ENCODE data around the gene DOCK10.

DNA sequence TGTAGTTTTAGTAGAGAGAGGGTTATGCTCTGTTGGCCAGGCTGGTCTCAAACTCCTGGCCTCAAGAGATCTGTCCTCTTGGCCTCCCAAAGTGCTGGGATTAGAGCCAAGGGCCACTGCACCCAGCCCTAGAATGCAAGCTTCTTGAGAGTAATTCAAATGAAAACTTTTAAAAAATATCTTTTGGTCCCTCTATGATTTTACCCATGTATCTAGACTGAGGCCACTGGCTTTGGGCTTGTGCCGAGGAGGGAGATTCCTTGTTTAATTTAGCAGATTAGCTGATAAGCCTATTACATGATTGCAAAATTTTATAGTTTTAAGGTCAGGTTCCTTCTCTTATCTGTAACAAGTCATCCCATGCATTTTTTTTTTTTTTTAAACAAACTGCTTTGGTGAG lies 266.6 kb downstream of the DOCK10 start:
- TF ChIP-seq, protein P1, sequence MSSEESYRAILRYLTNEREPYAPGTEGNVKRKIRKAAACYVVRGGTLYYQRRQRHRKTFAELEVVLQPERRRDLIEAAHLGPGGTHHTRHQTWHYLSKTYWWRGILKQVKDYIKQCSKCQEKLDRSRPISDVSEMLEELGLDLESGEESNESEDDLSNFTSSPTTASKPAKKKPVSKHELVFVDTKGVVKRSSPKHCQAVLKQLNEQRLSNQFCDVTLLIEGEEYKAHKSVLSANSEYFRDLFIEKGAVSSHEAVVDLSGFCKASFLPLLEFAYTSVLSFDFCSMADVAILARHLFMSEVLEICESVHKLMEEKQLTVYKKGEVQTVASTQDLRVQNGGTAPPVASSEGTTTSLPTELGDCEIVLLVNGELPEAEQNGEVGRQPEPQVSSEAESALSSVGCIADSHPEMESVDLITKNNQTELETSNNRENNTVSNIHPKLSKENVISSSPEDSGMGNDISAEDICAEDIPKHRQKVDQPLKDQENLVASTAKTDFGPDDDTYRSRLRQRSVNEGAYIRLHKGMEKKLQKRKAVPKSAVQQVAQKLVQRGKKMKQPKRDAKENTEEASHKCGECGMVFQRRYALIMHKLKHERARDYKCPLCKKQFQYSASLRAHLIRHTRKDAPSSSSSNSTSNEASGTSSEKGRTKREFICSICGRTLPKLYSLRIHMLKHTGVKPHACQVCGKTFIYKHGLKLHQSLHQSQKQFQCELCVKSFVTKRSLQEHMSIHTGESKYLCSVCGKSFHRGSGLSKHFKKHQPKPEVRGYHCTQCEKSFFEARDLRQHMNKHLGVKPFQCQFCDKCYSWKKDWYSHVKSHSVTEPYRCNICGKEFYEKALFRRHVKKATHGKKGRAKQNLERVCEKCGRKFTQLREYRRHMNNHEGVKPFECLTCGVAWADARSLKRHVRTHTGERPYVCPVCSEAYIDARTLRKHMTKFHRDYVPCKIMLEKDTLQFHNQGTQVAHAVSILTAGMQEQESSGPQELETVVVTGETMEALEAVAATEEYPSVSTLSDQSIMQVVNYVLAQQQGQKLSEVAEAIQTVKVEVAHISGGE (tag by site-specific recombination; conservative IDR thresholded peaks at IDR 0.05; ENCODE audit: low read depth), result no peak
- TF ChIP-seq, protein P2, sequence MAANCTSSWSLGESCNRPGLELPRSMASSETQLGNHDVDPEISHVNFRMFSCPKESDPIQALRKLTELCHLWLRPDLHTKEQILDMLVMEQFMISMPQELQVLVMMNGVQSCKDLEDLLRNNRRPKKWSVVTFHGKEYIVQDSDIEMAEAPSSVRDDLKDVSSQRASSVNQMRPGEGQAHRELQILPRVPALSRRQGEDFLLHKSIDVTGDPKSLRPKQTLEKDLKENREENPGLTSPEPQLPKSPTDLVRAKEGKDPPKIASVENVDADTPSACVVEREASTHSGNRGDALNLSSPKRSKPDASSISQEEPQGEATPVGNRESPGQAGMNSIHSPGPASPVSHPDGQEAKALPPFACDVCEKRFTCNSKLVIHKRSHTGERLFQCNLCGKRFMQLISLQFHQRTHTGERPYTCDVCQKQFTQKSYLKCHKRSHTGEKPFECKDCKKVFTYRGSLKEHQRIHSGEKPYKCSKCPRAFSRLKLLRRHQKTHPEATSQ (tag by site-specific recombination; IDR thresholded peaks at IDR 0.05), result no peak
